ENCODE results near the gene TRABD2B.

Gene TRABD2B

GRCh38 chr1:47992720-47993415 is 4.3 kb downstream of the TRABD2B start:
- H3K4me1 ChIP-seq (ENCODE audit: control insufficient read depth, insufficient read depth, low read length), result peaks cover 21% of the 10 kb centered on the region
- H3K9me3 ChIP-seq (ENCODE audit: control insufficient read depth in 2 of 2, low read length in 2 of 2), result no peaks in the 10 kb centered on the region
- H3K27ac ChIP-seq (ENCODE audit: low read length), result no peak overlapping the region
- no peaks in the 10 kb centered on the region for H3K36me3 ChIP-seq (ENCODE audit: control insufficient read depth in 2 of 2, insufficient read depth in 2 of 2, low read length in 2 of 2)
- peak overlapping the region in 1 of 2 donors; percentile 8 for H3K4me3 ChIP-seq (ENCODE audit: low read length in 2 of 2)
- peaks cover 14% of the 10 kb centered on the region in 2 donors for H3K27me3 ChIP-seq (ENCODE audit: control insufficient read depth in 1 of 2, insufficient read depth in 2 of 2, low read length in 2 of 2)
- no peak overlapping the region for H3K9ac ChIP-seq (ENCODE audit: low read length in 2 of 2)

- H3K4me3 ChIP-seq (ENCODE audit: low read length in 2 of 2), result no peak overlapping the region
- H3K27ac ChIP-seq (ENCODE audit: low read length), result no peak overlapping the region
- peaks cover 19% of the 10 kb centered on the region for H3K4me1 ChIP-seq (ENCODE audit: control insufficient read depth, insufficient read depth, low read length)
- no peaks in the 10 kb centered on the region for H3K9me3 ChIP-seq (ENCODE audit: control insufficient read depth in 2 of 2, low read length in 2 of 2)
- H3K9ac ChIP-seq (ENCODE audit: low read length in 2 of 2), result no peak overlapping the region
- no peaks in the 10 kb centered on the region for H3K36me3 ChIP-seq (ENCODE audit: control insufficient read depth in 2 of 2, insufficient read depth in 2 of 2, low read length in 2 of 2)
- peaks cover 13 to 15% of the 10 kb centered on the region in 2 donors for H3K27me3 ChIP-seq (ENCODE audit: control insufficient read depth in 1 of 2, insufficient read depth in 2 of 2, low read length in 2 of 2)
These were observed 5.5 kb downstream of the TRABD2B start for GRCh38 chr1:47991673-47992072.

- peaks cover 15% of the 10 kb centered on the region for H3K4me1 ChIP-seq (ENCODE audit: control insufficient read depth, insufficient read depth, low read length)
- peaks cover 9 to 17% of the 10 kb centered on the region in 2 donors for H3K27me3 ChIP-seq (ENCODE audit: control insufficient read depth in 1 of 2, insufficient read depth in 2 of 2, low read length in 2 of 2)
- H3K36me3 ChIP-seq (ENCODE audit: control insufficient read depth in 2 of 2, insufficient read depth in 2 of 2, low read length in 2 of 2), result no peaks in the 10 kb centered on the region
- H3K27ac ChIP-seq (ENCODE audit: low read length), result no peak overlapping the region
- no peak overlapping the region for H3K9ac ChIP-seq (ENCODE audit: low read length in 2 of 2)
- no peaks in the 10 kb centered on the region for H3K9me3 ChIP-seq (ENCODE audit: control insufficient read depth in 2 of 2, low read length in 2 of 2)
- H3K4me3 ChIP-seq (ENCODE audit: low read length in 2 of 2), result no peak overlapping the region
These were observed 6.0 kb downstream of the TRABD2B start for GRCh38 chr1:47991187-47991586.

- Histone ChIP-seq H3K4me1 (ENCODE audit: control insufficient read depth, insufficient read depth, low read length) (peaks cover 9% of the 10 kb centered on the region), H3K27ac (ENCODE audit: low read length) (no peak overlapping the region)
These were observed 6.9 kb downstream of the TRABD2B start for GRCh38 chr1:47990286-47990685.

GRCh38 chr1:47987601-47988000 is 9.6 kb downstream of the TRABD2B start:
- H3K4me3 ChIP-seq (ENCODE audit: low read length in 2 of 2), result no peak overlapping the region
- no peak overlapping the region for H3K9ac ChIP-seq (ENCODE audit: low read length in 2 of 2)
- H3K27me3 ChIP-seq (ENCODE audit: control insufficient read depth in 1 of 2, insufficient read depth in 2 of 2, low read length in 2 of 2), result peaks cover 14 to 31% of the 10 kb centered on the region in 2 donors
- H3K27ac ChIP-seq (ENCODE audit: low read length), result no peak overlapping the region
- H3K4me1 ChIP-seq (ENCODE audit: control insufficient read depth, insufficient read depth, low read length), result peaks cover 12% of the 10 kb centered on the region
- no peaks in the 10 kb centered on the region for H3K36me3 ChIP-seq (ENCODE audit: control insufficient read depth in 2 of 2, insufficient read depth in 2 of 2, low read length in 2 of 2)
- H3K9me3 ChIP-seq (ENCODE audit: control insufficient read depth in 2 of 2, low read length in 2 of 2), result no peaks in the 10 kb centered on the region

More at GRCh38 chr1:47990286-47990685, 6.9 kb downstream of the TRABD2B start:
- Histone ChIP-seq H3K9ac (ENCODE audit: low read length in 2 of 2) (no peak overlapping the region), H3K36me3 (ENCODE audit: control insufficient read depth in 2 of 2, insufficient read depth in 2 of 2, low read length in 2 of 2) (no peaks in the 10 kb centered on the region), H3K9me3 (ENCODE audit: control insufficient read depth in 2 of 2, low read length in 2 of 2) (no peaks in the 10 kb centered on the region), H3K4me3 (ENCODE audit: low read length in 2 of 2) (no peak overlapping the region), H3K27me3 (ENCODE audit: control insufficient read depth in 1 of 2, insufficient read depth in 2 of 2, low read length in 2 of 2) (peaks cover 13 to 15% of the 10 kb centered on the region in 2 donors)

- Histone ChIP-seq H3K4me3 (ENCODE audit: low read length in 2 of 2) (peak overlapping the region in 1 of 2 donors; percentile 44), H3K27ac (ENCODE audit: low read length) (peak overlapping the region; percentile 24)
These were observed 10.4 kb downstream of the TRABD2B start for GRCh38 chr1:47986761-47987200.

GRCh38 chr1:47985018-47985417 is 12.2 kb downstream of the TRABD2B start:
- H3K27me3 ChIP-seq (ENCODE audit: control insufficient read depth in 1 of 2, insufficient read depth in 2 of 2, low read length in 2 of 2), result peaks cover 16 to 31% of the 10 kb centered on the region in 2 donors
- H3K36me3 ChIP-seq (ENCODE audit: control insufficient read depth in 2 of 2, insufficient read depth in 2 of 2, low read length in 2 of 2), result no peaks in the 10 kb centered on the region
- H3K27ac ChIP-seq (ENCODE audit: low read length), result no peak overlapping the region
- H3K9me3 ChIP-seq (ENCODE audit: control insufficient read depth in 2 of 2, low read length in 2 of 2), result no peaks in the 10 kb centered on the region
- no peak overlapping the region for H3K9ac ChIP-seq (ENCODE audit: low read length in 2 of 2)
- peaks cover 12% of the 10 kb centered on the region for H3K4me1 ChIP-seq (ENCODE audit: control insufficient read depth, insufficient read depth, low read length)
- H3K4me3 ChIP-seq (ENCODE audit: low read length in 2 of 2), result no peak overlapping the region

More at GRCh38 chr1:47986761-47987200, 10.4 kb downstream of the TRABD2B start:
- Histone ChIP-seq H3K27me3 (ENCODE audit: control insufficient read depth in 1 of 2, insufficient read depth in 2 of 2, low read length in 2 of 2) (peaks cover 14 to 31% of the 10 kb centered on the region in 2 donors), H3K9me3 (ENCODE audit: control insufficient read depth in 2 of 2, low read length in 2 of 2) (no peaks in the 10 kb centered on the region), H3K4me1 (ENCODE audit: control insufficient read depth, insufficient read depth, low read length) (peaks cover 12% of the 10 kb centered on the region), H3K9ac (ENCODE audit: low read length in 2 of 2) (peak overlapping the region in 1 of 2 donors; percentile 29), H3K36me3 (ENCODE audit: control insufficient read depth in 2 of 2, insufficient read depth in 2 of 2, low read length in 2 of 2) (no peaks in the 10 kb centered on the region)

- Histone ChIP-seq H3K9ac (ENCODE audit: low read length in 2 of 2) (no peak overlapping the region), H3K9me3 (ENCODE audit: control insufficient read depth in 2 of 2, low read length in 2 of 2) (no peaks in the 10 kb centered on the region), H3K27me3 (ENCODE audit: control insufficient read depth in 1 of 2, insufficient read depth in 2 of 2, low read length in 2 of 2) (peaks cover 16 to 31% of the 10 kb centered on the region in 2 donors), H3K27ac (ENCODE audit: low read length) (no peak overlapping the region), H3K36me3 (ENCODE audit: control insufficient read depth in 2 of 2, insufficient read depth in 2 of 2, low read length in 2 of 2) (no peaks in the 10 kb centered on the region), H3K4me1 (ENCODE audit: control insufficient read depth, insufficient read depth, low read length) (peaks cover 12% of the 10 kb centered on the region), H3K4me3 (ENCODE audit: low read length in 2 of 2) (peak overlapping the region in 1 of 2 donors; percentile 52)
These were observed 12.9 kb downstream of the TRABD2B start for GRCh38 chr1:47984175-47984789.

GRCh38 chr1:47983691-47984090 is 13.5 kb downstream of the TRABD2B start:
- H3K36me3 ChIP-seq (ENCODE audit: control insufficient read depth in 2 of 2, insufficient read depth in 2 of 2, low read length in 2 of 2), result no peaks in the 10 kb centered on the region
- no peak overlapping the region for H3K9ac ChIP-seq (ENCODE audit: low read length in 2 of 2)
- H3K27me3 ChIP-seq (ENCODE audit: control insufficient read depth in 1 of 2, insufficient read depth in 2 of 2, low read length in 2 of 2), result peaks cover 16 to 30% of the 10 kb centered on the region in 2 donors
- peak overlapping the region in 1 of 2 donors; percentile 52 for H3K4me3 ChIP-seq (ENCODE audit: low read length in 2 of 2)
- H3K27ac ChIP-seq (ENCODE audit: low read length), result no peak overlapping the region
- peaks cover 12% of the 10 kb centered on the region for H3K4me1 ChIP-seq (ENCODE audit: control insufficient read depth, insufficient read depth, low read length)
- H3K9me3 ChIP-seq (ENCODE audit: control insufficient read depth in 2 of 2, low read length in 2 of 2), result no peaks in the 10 kb centered on the region

- no peak overlapping the region for H3K27ac ChIP-seq (ENCODE audit: low read length)
- H3K36me3 ChIP-seq (ENCODE audit: control insufficient read depth in 2 of 2, insufficient read depth in 2 of 2, low read length in 2 of 2), result no peaks in the 10 kb centered on the region
- no peak overlapping the region for H3K4me3 ChIP-seq (ENCODE audit: low read length in 2 of 2)
- H3K27me3 ChIP-seq (ENCODE audit: control insufficient read depth in 1 of 2, insufficient read depth in 2 of 2, low read length in 2 of 2), result peaks cover 11 to 23% of the 10 kb centered on the region in 2 donors
- no peaks in the 10 kb centered on the region for H3K9me3 ChIP-seq (ENCODE audit: control insufficient read depth in 2 of 2, low read length in 2 of 2)
- H3K9ac ChIP-seq (ENCODE audit: low read length in 2 of 2), result no peak overlapping the region
- peaks cover 10% of the 10 kb centered on the region for H3K4me1 ChIP-seq (ENCODE audit: control insufficient read depth, insufficient read depth, low read length)
These were observed 15.4 kb downstream of the TRABD2B start for GRCh38 chr1:47981667-47982350.
